A549 (cell line): ENCODE measurements around the gene SCYGR1.

Experiments
- KDM1A ChIP-seq: fragments of 200-600 bp; sonication (generic); IDR thresholded peaks from 2 replicates; pipeline ENCODE4 v1.6.1; 2016; ENCODE audit warnings: low read depth, mild to moderate bottlenecking
- MYC ChIP-seq: IDR thresholded peaks from 2 replicates; pipeline ENCODE4 v1.6.1; 2012; ENCODE audit warnings: mild to moderate bottlenecking, inconsistent platforms, low read length, improper control_type of control experiment, borderline replicate concordance
- SMC3 ChIP-seq: fragments of >200 bp; sonication (Bioruptor Twin); formaldehyde crosslinking; IDR thresholded peaks from 3 replicates; pipeline ENCODE4 v1.6.1; 2018; ENCODE audit warnings: inconsistent platforms
- TF ChIP-seq, protein P1 (sequence below): IDR thresholded peaks from 2 replicates; pipeline ENCODE4 v1.6.1; 2012

GRCh38 chr2:227339098-227339599, 48.6 kb downstream of the SCYGR1 start:
- TF ChIP-seq, protein P1, sequence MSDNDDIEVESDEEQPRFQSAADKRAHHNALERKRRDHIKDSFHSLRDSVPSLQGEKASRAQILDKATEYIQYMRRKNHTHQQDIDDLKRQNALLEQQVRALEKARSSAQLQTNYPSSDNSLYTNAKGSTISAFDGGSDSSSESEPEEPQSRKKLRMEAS: no peak
- TF ChIP-seq SMC3 (no peak), KDM1A (no peak), MYC (no peak)
